Tibial nerve (tissue), 4 donors: Measurements from ENCODE around the gene CYB5B.

Experiments used
- CTCF ChIP-seq, 5 experiments: fragments of 200-600 bp in 3 of 5; fragments of 450-650 bp in 2 of 5; sonication (generic) in 3 of 5; IDR thresholded peaks; one replicate each; pipeline ENCODE4 v1.5.1; 2016 to 2019; ENCODE audit warnings: antibody characterized with exemption in 5 of 5, mild to moderate bottlenecking in 3 of 5, moderate library complexity in 2 of 5
- EP300 ChIP-seq, 2 donors: sonication (generic); formaldehyde crosslinking; IDR thresholded peaks; one replicate each; pipeline ENCODE4 v1.6.1; 2017; ENCODE audit warnings: antibody characterized with exemption in 2 of 2, mild to moderate bottlenecking in 1 of 2
- POLR2A ChIP-seq, 2 donors: fragments of 450-650 bp; IDR thresholded peaks; one replicate each; pipeline ENCODE4 v1.6.1; 2017; ENCODE audit warnings: antibody characterized with exemption in 2 of 2, mild to moderate bottlenecking in 2 of 2, moderate library complexity in 2 of 2

- TF ChIP-seq CTCF (IDR thresholded peaks at IDR 0.05) (no peak), POLR2A (IDR thresholded peaks at IDR 0.05) (no peak), EP300 (IDR thresholded peaks at IDR 0.05) (no peak)
Measured at GRCh38 chr16:69508033-69508755, 83.8 kb downstream of the CYB5B start.
